ENCODE measurements around the gene TULP3.

The TULP3 gene

DNA sequence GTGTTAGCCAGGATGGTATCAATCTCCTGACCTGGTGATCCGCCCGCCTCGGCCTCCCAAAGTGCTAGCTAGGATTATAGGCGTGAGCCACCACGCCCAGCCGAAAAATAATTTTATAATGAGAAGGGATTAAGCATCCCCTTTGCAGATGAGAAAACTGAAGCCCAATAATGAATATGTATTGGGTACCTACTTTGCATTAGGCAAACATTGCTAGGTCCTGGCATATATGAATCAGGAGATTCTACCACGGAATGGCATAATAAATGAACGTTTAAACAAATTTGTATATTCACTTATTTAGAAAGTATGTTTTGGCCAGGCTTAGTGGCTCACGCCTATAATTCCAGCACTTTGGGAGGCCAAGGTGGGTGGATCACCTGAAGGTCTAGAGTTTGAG is 32.4 kb downstream of the TULP3 start:
- H3F3A ChIP-seq (ENCODE audit: low read depth): no peaks in the 10 kb centered on the region
- no peaks in the 10 kb centered on the region for H3K27me3 ChIP-seq (ENCODE audit: insufficient read depth, low read length, poor library complexity, severe bottlenecking)
- H3K9me2 ChIP-seq (replicated peaks; ENCODE audit: low read depth, low read length): no peaks in the 10 kb centered on the region
- no peaks in the 10 kb centered on the region for H3K79me2 ChIP-seq (ENCODE audit: insufficient read depth, low read length)
- TF ChIP-seq EZH2phosphoT487 (IDR thresholded peaks at IDR 0.05; ENCODE audit: borderline replicate concordance): no peak
- TF ChIP-seq, protein P1, sequence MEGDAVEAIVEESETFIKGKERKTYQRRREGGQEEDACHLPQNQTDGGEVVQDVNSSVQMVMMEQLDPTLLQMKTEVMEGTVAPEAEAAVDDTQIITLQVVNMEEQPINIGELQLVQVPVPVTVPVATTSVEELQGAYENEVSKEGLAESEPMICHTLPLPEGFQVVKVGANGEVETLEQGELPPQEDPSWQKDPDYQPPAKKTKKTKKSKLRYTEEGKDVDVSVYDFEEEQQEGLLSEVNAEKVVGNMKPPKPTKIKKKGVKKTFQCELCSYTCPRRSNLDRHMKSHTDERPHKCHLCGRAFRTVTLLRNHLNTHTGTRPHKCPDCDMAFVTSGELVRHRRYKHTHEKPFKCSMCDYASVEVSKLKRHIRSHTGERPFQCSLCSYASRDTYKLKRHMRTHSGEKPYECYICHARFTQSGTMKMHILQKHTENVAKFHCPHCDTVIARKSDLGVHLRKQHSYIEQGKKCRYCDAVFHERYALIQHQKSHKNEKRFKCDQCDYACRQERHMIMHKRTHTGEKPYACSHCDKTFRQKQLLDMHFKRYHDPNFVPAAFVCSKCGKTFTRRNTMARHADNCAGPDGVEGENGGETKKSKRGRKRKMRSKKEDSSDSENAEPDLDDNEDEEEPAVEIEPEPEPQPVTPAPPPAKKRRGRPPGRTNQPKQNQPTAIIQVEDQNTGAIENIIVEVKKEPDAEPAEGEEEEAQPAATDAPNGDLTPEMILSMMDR (conservative IDR thresholded peaks at IDR 0.05; ENCODE audit: low read length): no peak
- no peaks in the 10 kb centered on the region for H4K20me1 ChIP-seq (ENCODE audit: insufficient read depth, low read length, poor library complexity, severe bottlenecking)
- no peaks in the 10 kb centered on the region for H3K9me3 ChIP-seq (ENCODE audit: insufficient read depth, low read depth, low read length)
- H3K4me2 ChIP-seq (ENCODE audit: low read depth, low read length, poor library complexity, severe bottlenecking): no peak overlapping the region
- H3K4me1 ChIP-seq (ENCODE audit: insufficient read depth, low read length, poor library complexity, severe bottlenecking): no peaks in the 10 kb centered on the region
- no peak overlapping the region for H3K4me3 ChIP-seq (ENCODE audit: low read length, poor library complexity, severe bottlenecking)
- peaks cover 7% of the 10 kb centered on the region; the same call in 1 of the 2 replicates for H3K36me3 ChIP-seq (ENCODE audit: insufficient read depth, low read length)
- H3K9ac ChIP-seq (ENCODE audit: low read depth, low read length, poor library complexity, severe bottlenecking): no peak overlapping the region
- H2AFZ ChIP-seq (ENCODE audit: low read length): no peak overlapping the region

DNA sequence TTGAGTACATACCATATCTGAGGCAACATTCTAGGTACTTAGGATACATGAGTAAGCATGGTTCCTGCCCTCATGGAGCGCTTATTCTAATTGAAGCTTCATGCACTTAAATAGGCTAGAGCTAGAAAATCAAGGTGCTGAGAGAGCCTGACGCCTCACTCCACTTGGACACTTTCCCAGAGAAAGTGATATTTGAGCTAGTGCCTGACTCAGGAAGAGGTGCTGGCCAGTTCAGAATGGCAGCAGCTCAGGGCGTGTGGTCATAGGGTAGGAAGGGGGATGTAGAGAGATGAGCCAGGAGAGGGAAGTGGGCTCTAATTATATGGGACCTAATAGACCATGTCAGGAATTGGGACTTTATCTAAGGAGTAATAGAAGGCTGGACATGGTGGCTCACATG is 33.3 kb downstream of the TULP3 start:
- H3K36me3 ChIP-seq (ENCODE audit: insufficient read depth, low read length): peaks cover 7% of the 10 kb centered on the region; the same call in 1 of the 2 replicates

DNA sequence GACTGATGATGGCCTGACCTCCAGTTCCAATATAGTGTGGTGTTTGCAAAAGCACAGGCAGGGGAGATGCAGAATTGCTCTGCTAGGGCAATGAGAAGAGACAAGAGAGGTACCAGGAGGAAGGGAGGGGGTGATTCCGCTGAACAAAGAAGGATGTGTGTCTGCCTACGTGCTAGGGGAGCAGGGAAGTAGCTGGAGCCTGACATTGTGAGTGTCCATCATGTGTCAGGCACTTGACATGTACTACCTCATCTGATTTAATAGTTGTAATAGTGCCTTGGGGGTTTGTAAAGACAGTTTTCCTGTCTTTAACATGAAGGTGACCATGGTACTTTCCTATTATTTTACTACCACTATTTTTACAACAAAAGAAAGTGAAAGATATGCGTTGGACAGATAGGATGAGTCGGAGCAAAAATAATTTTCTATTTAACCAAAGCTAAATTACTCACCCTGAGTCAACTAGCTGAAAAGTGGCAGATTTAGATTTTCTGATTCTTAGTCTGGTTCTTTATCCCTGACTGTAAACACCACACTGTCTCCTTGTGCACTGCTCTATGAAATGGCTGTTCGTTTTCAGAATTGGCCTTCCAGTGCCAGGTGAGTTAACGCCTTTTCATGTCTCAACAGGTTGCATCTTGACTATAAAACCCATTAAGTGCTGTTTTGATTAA is 34.8 kb downstream of the TULP3 start:
- Histone ChIP-seq H3K4me2 (ENCODE audit: low read depth, low read length, poor library complexity, severe bottlenecking) (no peak overlapping the region), H3K79me2 (ENCODE audit: insufficient read depth, low read length) (no peaks in the 10 kb centered on the region), H3K4me3 (ENCODE audit: low read length, poor library complexity, severe bottlenecking) (no peak overlapping the region), H4K20me1 (ENCODE audit: insufficient read depth, low read length, poor library complexity, severe bottlenecking) (no peaks in the 10 kb centered on the region), H3K9me3 (ENCODE audit: insufficient read depth, low read depth, low read length) (no peaks in the 10 kb centered on the region), H2AFZ (ENCODE audit: low read length) (no peak overlapping the region), H3F3A (ENCODE audit: low read depth) (no peaks in the 10 kb centered on the region), H3K36me3 (ENCODE audit: insufficient read depth, low read length) (peaks cover 7% of the 10 kb centered on the region; the same call in 1 of the 2 replicates), H3K4me1 (ENCODE audit: insufficient read depth, low read length, poor library complexity, severe bottlenecking) (no peaks in the 10 kb centered on the region), H3K9me2 (replicated peaks; ENCODE audit: low read depth, low read length) (no peaks in the 10 kb centered on the region), H3K9ac (ENCODE audit: low read depth, low read length, poor library complexity, severe bottlenecking) (no peak overlapping the region), H3K27me3 (ENCODE audit: insufficient read depth, low read length, poor library complexity, severe bottlenecking) (no peaks in the 10 kb centered on the region)
- TF ChIP-seq, protein P1 (conservative IDR thresholded peaks at IDR 0.05; ENCODE audit: low read length): no peak
- TF ChIP-seq EZH2phosphoT487 (IDR thresholded peaks at IDR 0.05; ENCODE audit: borderline replicate concordance): no peak

More for the DNA sequence above, 33.3 kb downstream of the TULP3 start:
- Histone ChIP-seq H3K9me3 (ENCODE audit: insufficient read depth, low read depth, low read length) (no peaks in the 10 kb centered on the region), H3F3A (ENCODE audit: low read depth) (no peaks in the 10 kb centered on the region), H3K79me2 (ENCODE audit: insufficient read depth, low read length) (no peaks in the 10 kb centered on the region), H4K20me1 (ENCODE audit: insufficient read depth, low read length, poor library complexity, severe bottlenecking) (no peaks in the 10 kb centered on the region), H3K9ac (ENCODE audit: low read depth, low read length, poor library complexity, severe bottlenecking) (no peak overlapping the region), H2AFZ (ENCODE audit: low read length) (no peak overlapping the region), H3K4me3 (ENCODE audit: low read length, poor library complexity, severe bottlenecking) (no peak overlapping the region), H3K27me3 (ENCODE audit: insufficient read depth, low read length, poor library complexity, severe bottlenecking) (no peaks in the 10 kb centered on the region), H3K9me2 (replicated peaks; ENCODE audit: low read depth, low read length) (no peaks in the 10 kb centered on the region), H3K4me2 (ENCODE audit: low read depth, low read length, poor library complexity, severe bottlenecking) (no peak overlapping the region), H3K4me1 (ENCODE audit: insufficient read depth, low read length, poor library complexity, severe bottlenecking) (no peaks in the 10 kb centered on the region)
- TF ChIP-seq, protein P1 (conservative IDR thresholded peaks at IDR 0.05; ENCODE audit: low read length): no peak
- TF ChIP-seq EZH2phosphoT487 (IDR thresholded peaks at IDR 0.05; ENCODE audit: borderline replicate concordance): no peak
